ELF-1 (cell line): Measurements from ENCODE around the gene SMIM38.
"Not testable (repeated sequence)": the region's sequence is repeated elsewhere in the genome, so short reads cannot be mapped to it uniquely, and the experiment has no call there.

ENCODE experiments used
- DNase-seq: peaks from one replicate; pipeline ENCODE4 v3.0.0-alpha.2; 2016; ENCODE audit warnings: low read depth, low spot score

Gene SMIM38

GRCh38 chr11:69140161-69140560 lies 15.6 kb upstream of the SMIM38 start:
- not testable (repeated sequence) for DNase-seq

- DNase-seq, result no peak
These were observed 15.1 kb upstream of the SMIM38 start for GRCh38 chr11:69140635-69141034.

- no peak for DNase-seq
These were observed 14.0 kb upstream of the SMIM38 start for GRCh38 chr11:69141742-69142141.

GRCh38 chr11:69142895-69143294 lies 12.8 kb upstream of the SMIM38 start:
- no peak for DNase-seq

GRCh38 chr11:69144316-69145049 lies 11.3 kb upstream of the SMIM38 start:
- no peak for DNase-seq

GRCh38 chr11:69145050-69145380 lies 10.7 kb upstream of the SMIM38 start:
- DNase-seq, result no peak

GRCh38 chr11:69148377-69148762 lies 7.4 kb upstream of the SMIM38 start:
- DNase-seq, result no peak

- no peak for DNase-seq
These were observed 6.9 kb upstream of the SMIM38 start for GRCh38 chr11:69148806-69149205.

- not testable (repeated sequence) for DNase-seq
These were observed 6.2 kb upstream of the SMIM38 start for GRCh38 chr11:69149338-69150045.

- no peak for DNase-seq
These were observed 5.6 kb upstream of the SMIM38 start for GRCh38 chr11:69150175-69150574.

GRCh38 chr11:69151836-69152235 lies 3.9 kb upstream of the SMIM38 start:
- no peak for DNase-seq

- DNase-seq, result peak; percentile 56
These were observed 2.9 kb upstream of the SMIM38 start for GRCh38 chr11:69152733-69153421.

- peak; percentile 33 for DNase-seq
These were observed 2.1 kb upstream of the SMIM38 start for GRCh38 chr11:69153661-69154060.

GRCh38 chr11:69154211-69154913 lies 1.4 kb upstream of the SMIM38 start:
- no peak for DNase-seq

GRCh38 chr11:69154938-69155301 lies 815 bp upstream of the SMIM38 start:
- DNase-seq, result no peak

GRCh38 chr11:69156235-69156639 lies 502 bp downstream of the SMIM38 start:
- DNase-seq, result no peak

GRCh38 chr11:69156673-69157155 lies 979 bp downstream of the SMIM38 start:
- DNase-seq, result peak; percentile 34

GRCh38 chr11:69157156-69157821 lies 1.6 kb downstream of the SMIM38 start:
- DNase-seq, result peak; percentile 66

- DNase-seq, result no peak
These were observed 2.1 kb downstream of the SMIM38 start for GRCh38 chr11:69157822-69158231.

GRCh38 chr11:69158301-69159149 lies 2.8 kb downstream of the SMIM38 start:
- DNase-seq, result no peak
